Measurements from ENCODE around the gene PIGU. TPM values are rescaled to one million over a fixed set of nuclear protein-coding genes. Genes with fewer than 3 reads are reported as not detected.

The PIGU gene
- total and polyA plus RNA-seq, 4 donors: 21.7 to 38.1 (median 29.6) TPM

DNA sequence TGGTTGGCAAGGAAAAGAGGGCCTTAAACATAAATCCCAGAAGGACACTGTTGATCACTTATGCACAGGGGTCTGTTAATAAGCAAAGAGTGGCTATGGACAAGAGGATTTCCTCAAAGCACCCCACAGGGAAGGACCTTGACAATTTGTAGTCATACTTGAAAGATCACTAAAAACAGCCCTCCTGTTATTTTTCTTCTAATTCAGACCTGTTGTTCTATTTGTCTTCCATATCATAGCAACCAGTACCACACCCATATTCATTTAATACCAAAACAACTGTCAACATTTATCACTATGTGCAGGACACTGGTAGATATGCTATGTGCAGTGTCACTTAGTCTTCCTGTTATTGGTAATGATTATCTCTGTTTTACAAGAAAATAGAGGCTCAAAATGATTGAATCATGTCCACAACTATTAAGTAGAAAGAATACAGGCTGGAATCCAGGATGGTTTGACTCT is 163.9 kb downstream of the PIGU start:
- peaks cover 13% of the 10 kb centered on the region for H3K4me1 ChIP-seq (ENCODE audit: control insufficient read depth, insufficient read depth, low read length)
- no peak overlapping the region for H3K4me3 ChIP-seq (ENCODE audit: low read depth, low read length)
- no peak overlapping the region for H3K27ac ChIP-seq (ENCODE audit: low read depth, low read length)
- H3K9me3 ChIP-seq (ENCODE audit: control insufficient read depth, insufficient read depth, low read length): no peaks in the 10 kb centered on the region
- no peaks in the 10 kb centered on the region for H3K27me3 ChIP-seq (ENCODE audit: control insufficient read depth, insufficient read depth, low read length)
- no peak for DNase-seq (ENCODE audit: low read depth in 4 of 6, low spot score in 6 of 6)
- H3K36me3 ChIP-seq (ENCODE audit: control insufficient read depth, insufficient read depth, low read length): peaks cover 7% of the 10 kb centered on the region

DNA sequence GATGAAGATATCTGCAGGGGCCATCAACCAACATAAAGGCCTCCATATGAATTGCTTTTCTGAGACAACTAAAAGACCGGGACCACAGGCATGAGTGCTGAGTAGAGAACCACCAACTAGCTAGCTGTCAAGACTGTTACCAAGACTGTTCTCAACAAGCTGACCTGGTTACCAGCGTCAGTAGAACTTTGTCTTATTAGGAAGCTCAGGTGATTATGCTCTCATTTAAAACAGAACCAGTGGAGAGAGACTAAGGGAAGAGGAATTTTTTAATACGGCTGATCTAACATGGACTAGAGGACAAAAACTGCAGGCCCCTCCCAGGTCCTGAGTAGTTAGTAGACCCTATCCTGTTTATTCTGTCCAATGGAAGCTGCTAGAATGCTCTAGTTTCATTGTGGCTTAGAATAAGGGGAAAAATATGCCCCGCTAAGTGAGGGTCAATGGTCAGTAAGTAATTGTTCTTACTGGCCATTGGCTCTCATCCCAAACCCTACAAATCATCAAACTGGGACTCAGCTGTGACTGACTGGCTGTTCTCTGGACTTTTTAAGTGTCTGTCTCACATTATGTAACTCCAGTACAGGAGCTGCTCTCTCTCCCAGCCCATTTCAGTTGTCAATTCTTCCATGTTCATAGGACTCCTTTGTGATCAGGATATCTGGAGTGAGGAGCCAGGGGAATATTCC is 164.5 kb downstream of the PIGU start:
- peaks cover 7% of the 10 kb centered on the region for H3K36me3 ChIP-seq (ENCODE audit: control insufficient read depth, insufficient read depth, low read length)
- no peaks in the 10 kb centered on the region for H3K9me3 ChIP-seq (ENCODE audit: control insufficient read depth, insufficient read depth, low read length)
- no peak for DNase-seq (ENCODE audit: low read depth in 4 of 6, low spot score in 6 of 6)
- no peak overlapping the region for H3K4me3 ChIP-seq (ENCODE audit: low read depth, low read length)
- H3K27ac ChIP-seq (ENCODE audit: low read depth, low read length): no peak overlapping the region
- 89% methylated on average over 1 of the region's 4 CpGs for WGBS (ENCODE audit: insufficient coverage)
- H3K4me1 ChIP-seq (ENCODE audit: control insufficient read depth, insufficient read depth, low read length): peaks cover 9% of the 10 kb centered on the region
- H3K27me3 ChIP-seq (ENCODE audit: control insufficient read depth, insufficient read depth, low read length): no peaks in the 10 kb centered on the region

DNA sequence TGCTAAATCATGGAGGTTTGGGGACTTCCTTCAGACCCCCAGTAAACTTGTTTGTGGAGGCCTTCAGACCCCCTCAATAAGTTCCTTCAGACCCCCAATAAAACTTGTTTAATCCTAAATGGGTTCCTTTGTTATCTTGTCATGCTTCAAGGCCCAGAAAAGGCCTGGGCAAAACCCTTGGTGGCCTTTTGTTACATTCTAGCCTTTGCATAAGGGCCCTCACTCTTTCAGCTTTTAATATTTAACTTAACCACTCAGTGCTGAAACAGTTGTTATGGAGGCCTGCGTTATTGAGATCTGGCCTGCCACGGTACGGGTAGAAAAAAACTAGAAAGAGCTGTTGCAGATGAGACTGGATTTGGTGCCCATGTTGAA is 165.0 kb downstream of the PIGU start:
- 72% methylated on average over 2 of the region's 3 CpGs for WGBS (ENCODE audit: insufficient coverage)
- Histone ChIP-seq H3K27me3 (ENCODE audit: control insufficient read depth, insufficient read depth, low read length) (no peaks in the 10 kb centered on the region), H3K4me1 (ENCODE audit: control insufficient read depth, insufficient read depth, low read length) (peaks cover 9% of the 10 kb centered on the region), H3K9me3 (ENCODE audit: control insufficient read depth, insufficient read depth, low read length) (no peaks in the 10 kb centered on the region), H3K36me3 (ENCODE audit: control insufficient read depth, insufficient read depth, low read length) (peaks cover 7% of the 10 kb centered on the region), H3K27ac (ENCODE audit: low read depth, low read length) (no peak overlapping the region), H3K4me3 (ENCODE audit: low read depth, low read length) (no peak overlapping the region)
- no peak for DNase-seq (ENCODE audit: low read depth in 4 of 6, low spot score in 6 of 6)

DNA sequence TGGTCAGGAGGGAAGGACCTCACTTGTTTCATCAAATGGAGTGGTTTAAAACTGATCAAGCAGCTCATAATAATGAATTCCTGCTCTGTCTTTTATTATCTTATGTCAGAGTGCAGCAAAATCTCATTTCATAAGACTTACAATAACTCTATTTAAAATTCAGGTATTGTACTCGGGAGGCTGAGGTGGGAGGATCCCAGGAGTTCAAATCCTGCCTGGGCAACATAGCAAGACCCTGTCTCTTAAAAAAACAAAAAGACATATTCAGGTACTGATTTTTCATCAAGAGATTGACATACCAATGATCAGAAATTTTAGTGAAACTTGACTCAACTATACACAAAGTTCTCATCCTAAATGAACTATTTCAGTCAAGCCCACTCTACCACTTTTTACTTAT is 166.3 kb downstream of the PIGU start:
- WGBS (ENCODE audit: insufficient coverage): no CpG with 5 or more reads among the region's 1 CpG
- Histone ChIP-seq H3K27ac (ENCODE audit: low read depth, low read length) (no peak overlapping the region), H3K9me3 (ENCODE audit: control insufficient read depth, insufficient read depth, low read length) (no peaks in the 10 kb centered on the region)

More for the DNA sequence above, 166.3 kb downstream of the PIGU start:
- H3K4me1 ChIP-seq (ENCODE audit: control insufficient read depth, insufficient read depth, low read length): peaks cover 7% of the 10 kb centered on the region
- peaks cover 7% of the 10 kb centered on the region for H3K36me3 ChIP-seq (ENCODE audit: control insufficient read depth, insufficient read depth, low read length)
- no peaks in the 10 kb centered on the region for H3K27me3 ChIP-seq (ENCODE audit: control insufficient read depth, insufficient read depth, low read length)
- DNase-seq (ENCODE audit: low read depth in 4 of 6, low spot score in 6 of 6): no peak
- H3K4me3 ChIP-seq (ENCODE audit: low read depth, low read length): no peak overlapping the region

Small RNAs within 50 kb of the gene (small RNA-seq; reads per million reads assigned to genes)
- gene AL118520.1 (ENCODE audit: low replicate concordance) (not detected), gene RF00019 (ENCODE audit: low replicate concordance) (not detected)

Other genes starting within 250 kb of the PIGU start
- 100 to 1,000 TPM in 1 of 2 donors, 10 to 100 TPM in 1; 81.4 to 153 TPM for gene DYNLRB1, start 160.7 kb downstream of the PIGU start, total RNA-seq
- gene DYNLRB1, start 160.7 kb downstream of the PIGU start, polyA plus RNA-seq (ENCODE audit: insufficient read length in 2 of 2): 100 to 1,000 TPM; 309 to 331 TPM
- gene MAP1LC3A, start 118.4 kb downstream of the PIGU start, total RNA-seq: 100 to 1,000 TPM in 1 of 2 donors, 10 to 100 TPM in 1; 61.6 to 134 TPM
- gene MAP1LC3A, start 118.4 kb downstream of the PIGU start, polyA plus RNA-seq (ENCODE audit: insufficient read length in 2 of 2): 100 to 1,000 TPM; 304 to 307 TPM
- 10 to 100 TPM; 11.3 to 11.6 TPM for gene TP53INP2, start 27.3 kb upstream of the PIGU start, total RNA-seq
- 10 to 100 TPM; 53.8 to 57.0 TPM for gene TP53INP2, start 27.3 kb upstream of the PIGU start, polyA plus RNA-seq (ENCODE audit: insufficient read length in 2 of 2)
- 10 to 100 TPM; 18.6 to 19.2 TPM for gene NCOA6, start 148.6 kb upstream of the PIGU start, total RNA-seq
- gene NCOA6, start 148.6 kb upstream of the PIGU start, polyA plus RNA-seq (ENCODE audit: insufficient read length in 2 of 2): 10 to 100 TPM; 48.0 to 49.6 TPM
- gene GGT7, start 195.8 kb upstream of the PIGU start, total RNA-seq: 10 to 100 TPM; 10.8 to 22.0 TPM
- 10 to 100 TPM; 64.3 to 85.2 TPM for gene GGT7, start 195.8 kb upstream of the PIGU start, polyA plus RNA-seq (ENCODE audit: insufficient read length in 2 of 2)
- gene ACSS2, start 199.5 kb upstream of the PIGU start, total RNA-seq: 10 to 100 TPM; 27.8 to 35.3 TPM
- gene ACSS2, start 199.5 kb upstream of the PIGU start, polyA plus RNA-seq (ENCODE audit: insufficient read length in 2 of 2): 10 to 100 TPM; 38.2 to 48.5 TPM

All from spinal cord (tissue), 10 donors.